Prostate gland (tissue), 2 donors: ENCODE measurements around the gene SNX25.

Experiments used
- POLR2A ChIP-seq: fragments of 450-650 bp; IDR thresholded peaks from one replicate; pipeline ENCODE4 v1.6.1; 2016; ENCODE audit warnings: antibody characterized with exemption, mild to moderate bottlenecking
- TF ChIP-seq, protein P1 (sequence below), 4 experiments: fragments of 200-600 bp in 2 of 4; fragments of 450-650 bp in 2 of 4; sonication (generic) in 2 of 4; IDR thresholded peaks; 1 replicate in 3 of 4; 2 replicates in 1 of 4; pipeline ENCODE4 v1.5.1; 2016 to 2019; ENCODE audit warnings: antibody characterized with exemption in 4 of 4, mild to moderate bottlenecking in 2 of 4, moderate library complexity in 2 of 4

DNA sequence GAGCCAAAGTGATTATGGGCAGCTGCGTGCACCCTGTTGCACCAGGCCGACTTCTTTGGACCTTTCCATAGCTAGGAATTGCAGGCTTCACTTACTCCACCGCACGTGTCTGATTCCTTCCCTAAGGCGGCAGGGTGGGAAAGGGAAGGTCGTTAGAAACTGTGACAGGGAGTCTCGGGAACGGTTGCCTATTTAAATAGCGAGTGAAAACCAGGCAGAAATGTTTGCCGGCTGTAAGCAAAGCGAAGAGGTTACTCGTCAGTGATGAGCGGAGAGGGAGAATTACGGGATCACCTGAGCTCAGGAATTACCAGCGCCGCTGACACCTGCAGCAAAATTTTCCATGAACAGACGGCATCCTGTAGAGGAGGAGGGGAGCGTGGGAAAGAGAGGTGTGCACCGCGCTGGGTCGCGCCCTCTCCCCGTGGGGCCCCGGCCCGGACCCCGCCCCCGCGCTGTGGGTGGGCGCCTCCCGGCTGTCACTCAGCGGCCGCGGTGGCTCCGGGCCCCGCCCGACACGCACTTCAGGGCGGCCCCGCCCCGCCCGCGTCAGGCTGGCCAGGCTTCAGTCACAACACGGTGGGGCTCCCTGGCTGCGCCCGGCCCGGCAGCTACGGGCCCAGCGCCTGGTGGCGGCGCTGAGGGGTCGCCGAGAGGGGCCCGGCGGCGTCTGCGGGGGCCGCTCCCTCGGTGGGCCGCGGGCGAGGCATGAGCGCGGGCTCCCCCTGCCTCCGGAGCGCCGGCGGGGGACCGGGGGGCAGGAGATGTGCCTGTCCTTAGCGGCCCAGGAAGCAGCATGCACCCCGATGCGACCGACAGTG is at the start of gene SNX25:
- TF ChIP-seq, protein P1, sequence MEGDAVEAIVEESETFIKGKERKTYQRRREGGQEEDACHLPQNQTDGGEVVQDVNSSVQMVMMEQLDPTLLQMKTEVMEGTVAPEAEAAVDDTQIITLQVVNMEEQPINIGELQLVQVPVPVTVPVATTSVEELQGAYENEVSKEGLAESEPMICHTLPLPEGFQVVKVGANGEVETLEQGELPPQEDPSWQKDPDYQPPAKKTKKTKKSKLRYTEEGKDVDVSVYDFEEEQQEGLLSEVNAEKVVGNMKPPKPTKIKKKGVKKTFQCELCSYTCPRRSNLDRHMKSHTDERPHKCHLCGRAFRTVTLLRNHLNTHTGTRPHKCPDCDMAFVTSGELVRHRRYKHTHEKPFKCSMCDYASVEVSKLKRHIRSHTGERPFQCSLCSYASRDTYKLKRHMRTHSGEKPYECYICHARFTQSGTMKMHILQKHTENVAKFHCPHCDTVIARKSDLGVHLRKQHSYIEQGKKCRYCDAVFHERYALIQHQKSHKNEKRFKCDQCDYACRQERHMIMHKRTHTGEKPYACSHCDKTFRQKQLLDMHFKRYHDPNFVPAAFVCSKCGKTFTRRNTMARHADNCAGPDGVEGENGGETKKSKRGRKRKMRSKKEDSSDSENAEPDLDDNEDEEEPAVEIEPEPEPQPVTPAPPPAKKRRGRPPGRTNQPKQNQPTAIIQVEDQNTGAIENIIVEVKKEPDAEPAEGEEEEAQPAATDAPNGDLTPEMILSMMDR (IDR thresholded peaks at IDR 0.05): peak in 3 of 4 experiments; percentile 11 to 54 (median 52)
- TF ChIP-seq POLR2A: peak; percentile 96
